ENCODE results near the gene CFAP43. TPM values are rescaled to one million over a fixed set of nuclear protein-coding genes. Genes with fewer than 3 reads are reported as not detected.

Gene CFAP43
- total and polyA plus RNA-seq, 2 donors (not counting 1 experiment from before 2014, with no cell fraction given) = under 0.01 to 0.10 TPM

- no peaks in the 10 kb centered on the region for H3K36me3 ChIP-seq (ENCODE audit: control insufficient read depth, insufficient read depth, low read length)
- H3K4me2 ChIP-seq (ENCODE audit: extremely low read depth, insufficient read depth, low read length) = no peak overlapping the region
- peaks cover 9% of the 10 kb centered on the region for H3K27me3 ChIP-seq (ENCODE audit: control insufficient read depth, insufficient read depth, low read length)
- no peaks in the 10 kb centered on the region for H3K9me3 ChIP-seq (ENCODE audit: control insufficient read depth, insufficient read depth, low read depth, low read length)
- H3K4me3 ChIP-seq (replicated peaks in 1 of 4; ENCODE audit: control extremely low read depth in 1 of 4, insufficient read depth in 1 of 4, low read depth in 3 of 4, low read length in 4 of 4) = no peak overlapping the region
- no peaks in the 10 kb centered on the region for H4K20me1 ChIP-seq (ENCODE audit: control insufficient read depth, extremely low read depth, insufficient read depth, low read length)
- no peak overlapping the region for H2AFZ ChIP-seq (ENCODE audit: low read length)
- no peak for DNase-seq (ENCODE audit: low read depth in 2 of 2)
- H3K9ac ChIP-seq (ENCODE audit: insufficient read depth, low read length) = no peak overlapping the region
- H3K27ac ChIP-seq (ENCODE audit: insufficient read depth, low read length) = no peak overlapping the region
- H3K79me2 ChIP-seq (ENCODE audit: control insufficient read depth, insufficient read depth, low read length) = no peaks in the 10 kb centered on the region
- no peak for TF ChIP-seq EZH2 (IDR thresholded peaks at IDR 0.05; ENCODE audit: low read length, missing control alignments)
- TF ChIP-seq, protein P1, sequence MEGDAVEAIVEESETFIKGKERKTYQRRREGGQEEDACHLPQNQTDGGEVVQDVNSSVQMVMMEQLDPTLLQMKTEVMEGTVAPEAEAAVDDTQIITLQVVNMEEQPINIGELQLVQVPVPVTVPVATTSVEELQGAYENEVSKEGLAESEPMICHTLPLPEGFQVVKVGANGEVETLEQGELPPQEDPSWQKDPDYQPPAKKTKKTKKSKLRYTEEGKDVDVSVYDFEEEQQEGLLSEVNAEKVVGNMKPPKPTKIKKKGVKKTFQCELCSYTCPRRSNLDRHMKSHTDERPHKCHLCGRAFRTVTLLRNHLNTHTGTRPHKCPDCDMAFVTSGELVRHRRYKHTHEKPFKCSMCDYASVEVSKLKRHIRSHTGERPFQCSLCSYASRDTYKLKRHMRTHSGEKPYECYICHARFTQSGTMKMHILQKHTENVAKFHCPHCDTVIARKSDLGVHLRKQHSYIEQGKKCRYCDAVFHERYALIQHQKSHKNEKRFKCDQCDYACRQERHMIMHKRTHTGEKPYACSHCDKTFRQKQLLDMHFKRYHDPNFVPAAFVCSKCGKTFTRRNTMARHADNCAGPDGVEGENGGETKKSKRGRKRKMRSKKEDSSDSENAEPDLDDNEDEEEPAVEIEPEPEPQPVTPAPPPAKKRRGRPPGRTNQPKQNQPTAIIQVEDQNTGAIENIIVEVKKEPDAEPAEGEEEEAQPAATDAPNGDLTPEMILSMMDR (conservative IDR thresholded peaks at IDR 0.05 in 1 of 2, IDR thresholded peaks at IDR 0.05 in 1 of 2; ENCODE audit: low read depth in 1 of 2, low read length in 2 of 2) = no peak
- H3K4me1 ChIP-seq (ENCODE audit: control insufficient read depth, extremely low read depth, insufficient read depth, low read length) = no peaks in the 10 kb centered on the region
Measured at GRCh38 chr10:104223304-104223703, 8.9 kb downstream of the CFAP43 start.

DNA sequence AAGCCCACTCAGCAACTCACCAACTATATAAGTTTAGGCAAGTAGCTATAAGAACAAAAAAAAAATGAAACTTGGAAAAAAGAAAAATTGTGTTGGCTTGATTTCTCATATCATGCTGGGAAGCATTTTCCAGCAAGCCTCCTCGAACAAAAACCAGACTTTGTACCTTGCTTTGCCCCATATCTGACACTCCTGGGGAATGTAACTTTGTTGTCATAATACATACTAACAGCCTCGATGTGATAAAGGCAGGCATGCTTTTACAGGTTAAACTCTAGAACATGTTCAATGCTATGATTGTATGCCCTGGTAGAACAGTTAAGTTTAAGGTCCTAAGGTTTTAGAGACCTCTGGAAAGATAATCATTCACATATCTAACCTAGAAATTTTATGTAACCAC, 11.6 kb downstream of the CFAP43 start:
- H3K79me2 ChIP-seq (ENCODE audit: control insufficient read depth, insufficient read depth, low read length) = no peaks in the 10 kb centered on the region
- no peaks in the 10 kb centered on the region for H3K36me3 ChIP-seq (ENCODE audit: control insufficient read depth, insufficient read depth, low read length)
- no peak for DNase-seq (ENCODE audit: low read depth in 2 of 2)
- H2AFZ ChIP-seq (ENCODE audit: low read length) = no peak overlapping the region
- no peaks in the 10 kb centered on the region for H3K4me1 ChIP-seq (ENCODE audit: control insufficient read depth, extremely low read depth, insufficient read depth, low read length)
- TF ChIP-seq, protein P1 (conservative IDR thresholded peaks at IDR 0.05 in 1 of 2, IDR thresholded peaks at IDR 0.05 in 1 of 2; ENCODE audit: low read depth in 1 of 2, low read length in 2 of 2) = no peak
- TF ChIP-seq EZH2 (IDR thresholded peaks at IDR 0.05; ENCODE audit: low read length, missing control alignments) = no peak
- no peaks in the 10 kb centered on the region for H4K20me1 ChIP-seq (ENCODE audit: control insufficient read depth, extremely low read depth, insufficient read depth, low read length)
- H3K4me2 ChIP-seq (ENCODE audit: extremely low read depth, insufficient read depth, low read length) = no peak overlapping the region
- H3K27ac ChIP-seq (ENCODE audit: insufficient read depth, low read length) = no peak overlapping the region
- no peak overlapping the region for H3K4me3 ChIP-seq (replicated peaks in 1 of 4; ENCODE audit: control extremely low read depth in 1 of 4, insufficient read depth in 1 of 4, low read depth in 3 of 4, low read length in 4 of 4)
- no peak overlapping the region for H3K9ac ChIP-seq (ENCODE audit: insufficient read depth, low read length)
- H3K9me3 ChIP-seq (ENCODE audit: control insufficient read depth, insufficient read depth, low read depth, low read length) = no peaks in the 10 kb centered on the region
- H3K27me3 ChIP-seq (ENCODE audit: control insufficient read depth, insufficient read depth, low read length) = peaks cover 22% of the 10 kb centered on the region

- peaks cover 22% of the 10 kb centered on the region for H3K27me3 ChIP-seq (ENCODE audit: control insufficient read depth, insufficient read depth, low read length)
- no peak for DNase-seq (ENCODE audit: low read depth in 2 of 2)
- TF ChIP-seq, protein P1 (conservative IDR thresholded peaks at IDR 0.05 in 1 of 2, IDR thresholded peaks at IDR 0.05 in 1 of 2; ENCODE audit: low read depth in 1 of 2, low read length in 2 of 2) = no peak
- TF ChIP-seq EZH2 (IDR thresholded peaks at IDR 0.05; ENCODE audit: low read length, missing control alignments) = no peak
Measured at GRCh38 chr10:104218751-104219150, 13.4 kb downstream of the CFAP43 start.

More at GRCh38 chr10:104218751-104219150, 13.4 kb downstream of the CFAP43 start:
- Histone ChIP-seq H2AFZ (ENCODE audit: low read length) (no peak overlapping the region), H3K36me3 (ENCODE audit: control insufficient read depth, insufficient read depth, low read length) (no peaks in the 10 kb centered on the region), H3K79me2 (ENCODE audit: control insufficient read depth, insufficient read depth, low read length) (no peaks in the 10 kb centered on the region), H3K4me3 (replicated peaks in 1 of 4; ENCODE audit: control extremely low read depth in 1 of 4, insufficient read depth in 1 of 4, low read depth in 3 of 4, low read length in 4 of 4) (no peak overlapping the region), H4K20me1 (ENCODE audit: control insufficient read depth, extremely low read depth, insufficient read depth, low read length) (no peaks in the 10 kb centered on the region), H3K9me3 (ENCODE audit: control insufficient read depth, insufficient read depth, low read depth, low read length) (no peaks in the 10 kb centered on the region), H3K27ac (ENCODE audit: insufficient read depth, low read length) (no peak overlapping the region), H3K4me1 (ENCODE audit: control insufficient read depth, extremely low read depth, insufficient read depth, low read length) (no peaks in the 10 kb centered on the region), H3K4me2 (ENCODE audit: extremely low read depth, insufficient read depth, low read length) (no peak overlapping the region), H3K9ac (ENCODE audit: insufficient read depth, low read length) (no peak overlapping the region)

Data from fibroblast of lung (primary cell).